C4-2B (cell line): ENCODE results near the gene EEF2KMT.
"Not testable (repeated sequence)": the region's sequence is repeated elsewhere in the genome, so short reads cannot be mapped to it uniquely, and the experiment has no call there.

Experiments
- CTCF ChIP-seq: fragments of 450-650 bp; conservative IDR thresholded peaks from 2 replicates; pipeline ENCODE4 v1.5.1; 2017; ENCODE audit warnings: mild to moderate bottlenecking
- ZFX ChIP-seq: fragments of 450-650 bp; IDR thresholded peaks from 2 replicates; pipeline ENCODE4 v1.6.1; 2017

GRCh38 chr16:5096437-5097060, 1.0 kb downstream of the EEF2KMT start:
- TF ChIP-seq CTCF, ZFX: not testable (repeated sequence)
